OCI-LY1 (cell line): ENCODE results near the gene OGT.

Source experiments
- H2AFZ ChIP-seq: fragments of 200-600 bp; sonication (generic), shearing (Covaris generic); 2 replicates; pipeline ENCODE4 v1.6.0; 2014; ENCODE audit warnings: antibody characterized with exemption, mild to moderate bottlenecking, low read length
- H3F3A ChIP-seq: fragments of 200-600 bp; sonication (generic), shearing (Covaris generic); 2 replicates; pipeline ENCODE4 v1.6.0; 2014; ENCODE audit warnings: mild to moderate bottlenecking, antibody characterized with exemption, low read length, moderate library complexity; ENCODE audit not compliant: insufficient read depth
- H3K27ac ChIP-seq: fragments of 200-600 bp; sonication (generic); 2 replicates; pipeline ENCODE4 v1.5.1; 2014; ENCODE audit warnings: low read length, mixed run types, mild to moderate bottlenecking, low read depth; ENCODE audit not compliant: poor library complexity, severe bottlenecking
- H3K27me3 ChIP-seq: fragments of 200-600 bp; sonication (generic); 2 replicates; pipeline ENCODE4 v1.6.0; 2014; ENCODE audit warnings: antibody characterized with exemption, mild to moderate bottlenecking, low read length, moderate library complexity; ENCODE audit not compliant: insufficient read depth
- H3K36me3 ChIP-seq: fragments of 200-600 bp; sonication (generic); 2 replicates; pipeline ENCODE4 v1.6.1; 2014; ENCODE audit warnings: mild to moderate bottlenecking, antibody characterized with exemption, low read length, moderate library complexity, mixed read lengths; ENCODE audit not compliant: insufficient read depth
- H3K4me1 ChIP-seq: fragments of 200-600 bp; sonication (generic); 2 replicates; pipeline ENCODE4 v1.5.1; 2014; ENCODE audit warnings: mild to moderate bottlenecking, low read length, moderate library complexity; ENCODE audit not compliant: insufficient read depth, severe bottlenecking
- H3K4me2 ChIP-seq: fragments of 200-600 bp; sonication (generic), shearing (Covaris generic); 2 replicates; pipeline ENCODE4 v1.6.1; 2014; ENCODE audit warnings: low read length
- H3K4me3 ChIP-seq: fragments of 200-600 bp; sonication (generic); 2 replicates; pipeline ENCODE4 v1.5.1; 2014; ENCODE audit warnings: low read length, low read depth, mild to moderate bottlenecking, mixed read lengths; ENCODE audit not compliant: poor library complexity, severe bottlenecking
- H3K79me2 ChIP-seq: fragments of 200-600 bp; shearing (Covaris generic); 2 replicates; pipeline ENCODE4 v1.6.1; 2016; ENCODE audit warnings: mixed run types, low read length, mixed read lengths; ENCODE audit not compliant: insufficient read depth
- H3K9ac ChIP-seq: fragments of 200-600 bp; sonication (generic), shearing (Covaris generic); 2 replicates; pipeline ENCODE4 v1.6.1; 2014; ENCODE audit warnings: mild to moderate bottlenecking, low read length, mixed read lengths
- H3K9me2 ChIP-seq: fragments of 200-600 bp; sonication (generic), shearing (Covaris generic); 2 replicates; pipeline ENCODE4 v1.6.1; 2014; ENCODE audit warnings: low read depth, mild to moderate bottlenecking, low read length, mixed read lengths
- H3K9me3 ChIP-seq: fragments of 200-600 bp; shearing (Covaris generic); 2 replicates; pipeline ENCODE4 v1.6.1; 2014; ENCODE audit warnings: low read length, mixed read lengths
- H4K20me1 ChIP-seq: fragments of 200-600 bp; sonication (generic), shearing (Covaris generic); 2 replicates; pipeline ENCODE4 v1.6.0; 2016; ENCODE audit warnings: mild to moderate bottlenecking, low read length; ENCODE audit not compliant: insufficient read depth
- CTCF ChIP-seq: fragments of 200-600 bp; sonication (generic), shearing (Covaris generic); IDR thresholded peaks from 2 replicates; pipeline ENCODE4 v1.5.1; 2017; ENCODE audit warnings: mild to moderate bottlenecking, antibody characterized with exemption, low read length, moderate library complexity, mixed read lengths
- EZH2 ChIP-seq: fragments of 200-600 bp; sonication (generic), shearing (Covaris generic); IDR thresholded peaks from 2 replicates; pipeline ENCODE4 v1.8.0; 2017; ENCODE audit warnings: borderline replicate concordance, mixed run types, mild to moderate bottlenecking, antibody characterized with exemption, low read length, moderate library complexity, mixed read lengths

Gene OGT

DNA sequence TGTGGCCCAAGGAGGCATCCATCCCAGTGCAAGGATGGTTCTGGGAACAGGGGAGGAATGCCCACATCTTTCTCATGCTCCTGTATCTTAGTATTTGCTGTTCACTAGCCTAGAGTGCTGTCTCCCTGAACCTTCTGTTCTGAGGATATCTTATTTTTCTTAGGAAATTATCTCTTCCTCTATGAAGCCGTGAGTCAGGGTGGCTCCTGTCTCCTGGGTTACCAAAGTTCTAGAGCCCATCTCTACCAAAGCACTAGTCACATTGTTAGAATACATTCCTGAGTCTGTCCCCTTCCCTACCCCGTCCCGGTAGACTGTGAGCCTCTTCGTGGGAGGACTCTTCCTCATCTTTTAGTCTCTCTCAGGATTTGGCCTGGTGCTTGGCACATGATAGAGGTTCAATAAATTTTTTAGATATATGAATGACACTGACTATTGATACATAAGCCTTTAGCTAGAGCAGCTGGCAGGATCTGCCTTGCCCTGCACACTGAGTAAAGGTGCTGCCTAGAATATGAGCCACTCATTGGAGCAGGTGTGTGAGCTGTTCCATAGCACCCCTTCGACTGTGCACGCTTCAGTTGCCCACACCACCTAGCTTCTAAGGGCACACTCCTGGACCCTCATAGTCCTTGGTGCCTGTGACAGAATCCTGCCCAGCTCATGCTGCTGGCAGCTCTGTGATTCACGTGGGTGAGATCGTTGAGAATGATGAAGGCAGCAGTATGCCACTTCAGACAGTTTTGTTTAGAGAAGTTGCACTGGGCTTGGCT, 72.1 kb downstream of the OGT start:
- Histone ChIP-seq H3K4me2 (no peak overlapping the region), H3K4me3 (no peak overlapping the region), H3K27ac (no peak overlapping the region), H3K79me2 (no peaks in the 10 kb centered on the region), H3K9me2 (no peaks in the 10 kb centered on the region), H3K36me3 (peaks cover 75% of the 10 kb centered on the region), H3F3A (no peaks in the 10 kb centered on the region), H3K4me1 (no peaks in the 10 kb centered on the region), H4K20me1 (no peaks in the 10 kb centered on the region), H2AFZ (no peak overlapping the region), H3K9ac (no peak overlapping the region), H3K9me3 (no peaks in the 10 kb centered on the region), H3K27me3 (no peaks in the 10 kb centered on the region)
- no peak for TF ChIP-seq CTCF
- no peak for TF ChIP-seq EZH2

GRCh38 chrX:71606536-71607216, 73.8 kb downstream of the OGT start:
- H3K4me3 ChIP-seq, result no peak overlapping the region
- H3K4me2 ChIP-seq, result no peak overlapping the region
- no peak overlapping the region for H3K27ac ChIP-seq
- no peak for TF ChIP-seq CTCF
- TF ChIP-seq EZH2, result no peak
- no peaks in the 10 kb centered on the region for H3K27me3 ChIP-seq
- no peak overlapping the region for H2AFZ ChIP-seq
- no peaks in the 10 kb centered on the region for H3K9me2 ChIP-seq
- no peaks in the 10 kb centered on the region for H3K79me2 ChIP-seq
- H3F3A ChIP-seq, result no peaks in the 10 kb centered on the region
- peaks cover 75% of the 10 kb centered on the region for H3K36me3 ChIP-seq
- H4K20me1 ChIP-seq, result no peaks in the 10 kb centered on the region
- H3K9ac ChIP-seq, result no peak overlapping the region
- H3K9me3 ChIP-seq, result no peaks in the 10 kb centered on the region
- no peaks in the 10 kb centered on the region for H3K4me1 ChIP-seq

DNA sequence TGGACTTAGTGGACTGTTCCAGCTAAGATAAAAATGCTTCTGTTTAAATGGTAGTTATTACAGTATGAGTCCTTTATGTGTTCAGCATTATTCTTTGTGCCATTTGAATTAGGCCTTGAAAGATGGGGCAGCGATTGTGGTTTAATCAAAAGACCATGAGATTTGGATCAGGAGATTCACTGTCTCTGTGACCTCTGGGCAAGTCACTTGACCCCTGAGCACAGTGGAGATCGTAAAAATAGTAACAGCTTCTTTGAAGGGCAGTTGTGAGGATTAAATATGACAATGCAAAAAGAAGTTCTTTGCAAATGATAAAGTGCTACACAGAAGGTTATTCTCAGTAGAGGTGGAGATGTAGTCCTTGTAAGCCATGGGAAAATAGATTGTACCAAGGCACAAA, 74.6 kb downstream of the OGT start:
- Histone ChIP-seq H3K4me3 (no peak overlapping the region), H3K36me3 (peaks cover 68% of the 10 kb centered on the region), H3K4me1 (no peaks in the 10 kb centered on the region), H3K9ac (no peak overlapping the region), H3K9me3 (no peaks in the 10 kb centered on the region), H4K20me1 (no peaks in the 10 kb centered on the region), H3K4me2 (no peak overlapping the region), H3F3A (no peaks in the 10 kb centered on the region), H3K27me3 (no peaks in the 10 kb centered on the region), H3K79me2 (no peaks in the 10 kb centered on the region), H3K9me2 (no peaks in the 10 kb centered on the region), H2AFZ (no peak overlapping the region), H3K27ac (no peak overlapping the region)
- TF ChIP-seq EZH2 (no peak), CTCF (no peak)
